ENCODE results near the gene ARMC12. TPM values are rescaled to one million over a fixed set of nuclear protein-coding genes. Genes with fewer than 3 reads are reported as not detected.
A peak's percentile ranks its signal among the peaks of the same experiment; 100 is the strongest.

Gene ARMC12
- total and polyA plus RNA-seq, 11 donors = 0.19 to 0.72 (median 0.27) TPM; not detected in 6

DNA sequence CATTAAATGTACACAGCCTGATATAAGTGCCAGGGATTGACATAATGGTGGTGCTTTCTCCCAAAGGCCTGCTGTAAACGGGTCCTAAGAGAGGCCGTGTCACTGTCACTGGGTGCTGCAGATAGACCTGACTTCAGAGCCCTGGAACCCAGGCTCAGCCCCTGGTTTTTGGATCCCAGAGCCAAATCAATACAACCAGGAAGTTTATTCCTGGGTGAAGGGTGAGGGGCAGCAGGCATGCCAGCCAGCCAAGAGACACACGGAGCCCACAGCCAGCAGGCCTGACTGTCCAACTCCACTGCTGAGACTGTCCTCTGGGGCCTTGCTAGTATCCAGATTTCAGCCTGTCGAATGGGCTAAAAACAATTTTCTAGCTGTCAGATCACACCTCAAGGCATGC lies 12.8 kb upstream of the ARMC12 start:
- TF ChIP-seq, protein P1, sequence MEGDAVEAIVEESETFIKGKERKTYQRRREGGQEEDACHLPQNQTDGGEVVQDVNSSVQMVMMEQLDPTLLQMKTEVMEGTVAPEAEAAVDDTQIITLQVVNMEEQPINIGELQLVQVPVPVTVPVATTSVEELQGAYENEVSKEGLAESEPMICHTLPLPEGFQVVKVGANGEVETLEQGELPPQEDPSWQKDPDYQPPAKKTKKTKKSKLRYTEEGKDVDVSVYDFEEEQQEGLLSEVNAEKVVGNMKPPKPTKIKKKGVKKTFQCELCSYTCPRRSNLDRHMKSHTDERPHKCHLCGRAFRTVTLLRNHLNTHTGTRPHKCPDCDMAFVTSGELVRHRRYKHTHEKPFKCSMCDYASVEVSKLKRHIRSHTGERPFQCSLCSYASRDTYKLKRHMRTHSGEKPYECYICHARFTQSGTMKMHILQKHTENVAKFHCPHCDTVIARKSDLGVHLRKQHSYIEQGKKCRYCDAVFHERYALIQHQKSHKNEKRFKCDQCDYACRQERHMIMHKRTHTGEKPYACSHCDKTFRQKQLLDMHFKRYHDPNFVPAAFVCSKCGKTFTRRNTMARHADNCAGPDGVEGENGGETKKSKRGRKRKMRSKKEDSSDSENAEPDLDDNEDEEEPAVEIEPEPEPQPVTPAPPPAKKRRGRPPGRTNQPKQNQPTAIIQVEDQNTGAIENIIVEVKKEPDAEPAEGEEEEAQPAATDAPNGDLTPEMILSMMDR (IDR thresholded peaks at IDR 0.05) = no peak
- no peak for TF ChIP-seq POLR2A (IDR thresholded peaks at IDR 0.05)
- Histone ChIP-seq H3K27ac (peak overlapping the region in 7 of 12 donors; percentile 21 to 100 (median 99)), H3K9me3 (no peaks in the 10 kb centered on the region), H3K27me3 (no peaks in the 10 kb centered on the region), H3K4me1 (peaks cover 37 to 98% (median 67%) of the 10 kb centered on the region in 12 donors), H3K36me3 (no peaks in the 10 kb centered on the region), H3K4me3 (no peak overlapping the region)
- no peak for DNase-seq
- 89 to 100% (median 93%) methylated on average over 3 to 4 of the region's 4 CpGs for WGBS, 4 donors
- intact Hi-C loops (cut with DNase I) = no loop called here
- no peak for ATAC-seq

DNA sequence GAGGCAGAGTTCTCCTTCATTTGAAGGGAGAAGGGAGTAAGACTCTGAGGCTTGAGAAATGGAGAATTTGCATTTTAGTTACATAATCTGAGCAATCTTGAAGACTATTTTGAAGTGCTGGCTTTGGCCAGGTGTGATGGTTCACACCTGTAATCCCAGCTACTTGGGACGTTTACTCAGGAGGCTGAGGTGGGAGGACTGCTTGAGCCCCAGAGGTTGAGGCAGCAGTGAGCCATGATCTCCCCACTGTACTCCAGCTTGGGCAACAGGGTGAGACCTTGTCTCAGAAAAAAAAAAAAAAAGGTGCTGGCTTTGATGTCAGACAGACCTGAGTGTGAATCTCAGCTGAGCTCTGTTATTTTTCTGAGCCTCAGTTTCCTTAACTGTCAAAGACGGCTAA lies 12.4 kb upstream of the ARMC12 start:
- intact Hi-C loops (cut with DNase I) = no loop called here
- H3K36me3 ChIP-seq = no peaks in the 10 kb centered on the region

DNA sequence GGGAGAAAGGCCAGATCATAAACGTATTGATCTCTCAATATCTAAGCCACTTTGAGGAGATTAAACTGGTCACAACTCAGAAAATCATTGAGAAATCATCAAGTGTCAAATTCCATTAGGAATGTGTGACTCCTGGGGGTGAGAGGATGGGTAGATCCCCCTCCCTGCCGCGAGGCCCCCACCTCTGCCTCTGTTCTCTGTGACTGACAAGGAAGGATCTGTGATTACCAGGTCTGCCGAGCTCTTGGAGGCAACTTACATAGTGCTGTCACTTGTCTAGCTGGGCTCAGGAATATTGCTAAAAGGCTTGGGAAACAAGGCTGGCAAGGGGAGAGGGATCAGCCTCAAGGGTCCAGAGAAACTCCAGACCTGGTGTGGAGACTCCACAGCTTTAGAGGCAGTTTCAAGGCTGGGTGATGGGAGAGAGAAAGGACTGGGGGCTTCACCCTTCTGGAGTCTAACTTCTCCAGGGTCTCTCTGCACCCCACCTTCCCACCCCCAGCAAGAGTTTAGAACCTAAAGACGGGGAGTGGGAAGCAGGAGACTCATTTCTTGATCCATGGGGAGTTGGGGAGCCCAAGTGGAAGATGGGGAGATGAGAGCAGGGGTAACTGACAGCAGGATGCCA lies 11.6 kb upstream of the ARMC12 start:
- intact Hi-C loops (cut with DNase I) = loop anchor here in 2 of 10 donors (5.0 kb wide), 2 partner anchors 33 to 38 kb away; partner anchors contain the start of gene FKBP5 (in 1 of the 2)
- no peak for DNase-seq
- 62 to 66% (median 65%) methylated on average over 5 of the region's 5 CpGs for WGBS, 4 donors
- Histone ChIP-seq H3K27ac (peak overlapping the region; percentile 91 to 100 (median 99)), H3K27me3 (no peaks in the 10 kb centered on the region), H3K9me3 (no peaks in the 10 kb centered on the region), H3K36me3 (no peaks in the 10 kb centered on the region), H3K4me3 (peak overlapping the region in 1 of 12 donors; percentile 3), H3K4me1 (peaks cover 33 to 98% (median 60%) of the 10 kb centered on the region in 12 donors)
- ATAC-seq = no peak
- TF ChIP-seq, protein P1 (IDR thresholded peaks at IDR 0.05) = no peak
- peak in 1 of 2 donors; percentile 33 for TF ChIP-seq POLR2A (IDR thresholded peaks at IDR 0.05)

More for the DNA sequence above, 12.4 kb upstream of the ARMC12 start:
- no peak for ATAC-seq
- no peak for TF ChIP-seq POLR2A (IDR thresholded peaks at IDR 0.05)
- TF ChIP-seq, protein P1 (IDR thresholded peaks at IDR 0.05) = no peak
- Histone ChIP-seq H3K27me3 (no peaks in the 10 kb centered on the region), H3K4me3 (no peak overlapping the region), H3K4me1 (peaks cover 40 to 98% (median 67%) of the 10 kb centered on the region in 12 donors), H3K9me3 (no peaks in the 10 kb centered on the region), H3K27ac (peak overlapping the region in 7 of 12 donors; percentile 21 to 100 (median 99))
- no peak for DNase-seq
- 88 to 94% (median 90%) methylated on average over 2 of the region's 2 CpGs for WGBS, 4 donors

DNA sequence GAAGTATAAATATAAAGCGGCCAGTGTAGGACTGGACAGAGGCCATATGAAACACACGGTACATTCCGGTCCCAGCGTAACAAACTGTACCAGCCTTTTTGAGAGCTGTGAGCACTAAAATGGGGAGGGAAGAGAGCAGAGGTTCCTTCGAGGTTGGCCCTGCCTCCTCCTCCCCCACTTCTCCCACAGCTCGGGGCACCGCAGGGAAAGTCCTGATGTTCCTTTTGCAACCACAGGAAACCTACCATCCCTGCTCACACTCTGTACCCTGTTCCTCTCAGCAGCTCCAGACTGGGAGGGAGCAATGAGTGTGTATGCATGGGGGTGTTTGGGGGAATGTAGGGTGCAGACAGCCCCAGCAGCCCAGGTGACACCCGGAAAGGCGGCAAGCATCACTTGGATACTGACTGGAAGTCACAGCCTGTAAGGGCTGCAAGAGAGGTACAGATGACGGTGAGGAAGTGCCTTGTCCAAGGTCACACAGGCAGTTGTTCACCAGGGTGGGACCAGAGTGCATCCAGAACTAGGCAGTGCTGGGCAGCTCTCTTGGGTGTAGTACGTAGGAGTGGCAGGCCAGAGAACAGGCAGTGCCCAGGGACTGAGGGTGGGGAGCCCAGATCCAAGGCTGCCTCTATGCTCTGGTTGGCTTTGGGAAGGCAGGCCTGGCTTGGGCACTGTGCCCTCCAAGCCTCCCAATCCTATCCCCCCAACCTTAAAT lies 11.0 kb upstream of the ARMC12 start:
- no peak for TF ChIP-seq POLR2A (IDR thresholded peaks at IDR 0.05)
- TF ChIP-seq, protein P1 (IDR thresholded peaks at IDR 0.05) = no peak
- H3K36me3 ChIP-seq = no peaks in the 10 kb centered on the region
- H3K4me1 ChIP-seq = peaks cover 30 to 98% (median 56%) of the 10 kb centered on the region in 12 donors
- H3K27ac ChIP-seq = peak overlapping the region; percentile 91 to 100 (median 99)
- H3K4me3 ChIP-seq = peak overlapping the region in 2 of 12 donors; percentile 3 to 18
- ATAC-seq (peak; percentile 46 to 68 (median 54)), DNase-seq (peak; percentile 28 to 86 (median 70))
- no peaks in the 10 kb centered on the region for H3K9me3 ChIP-seq
- intact Hi-C loops (cut with DNase I) = loop anchor here in 5 of 10 donors (2.0 to 5.0 kb wide), 3 partner anchors 34 to 39 kb away; partner anchors contain the start of gene FKBP5 (in 4 of the 5)
- no peaks in the 10 kb centered on the region for H3K27me3 ChIP-seq
- 31 to 40% (median 35%) methylated on average over 11 of the region's 11 CpGs for WGBS, 4 donors

All from heart left ventricle (tissue), 16 donors.